ENCODE measurements around the gene OBSCN. TPM values are rescaled to one million over a fixed set of nuclear protein-coding genes. Genes with fewer than 3 reads are reported as not detected.
A peak's percentile ranks its signal among the peaks of the same experiment; 100 is the strongest.

Gene OBSCN
- total RNA-seq, 2 experiments from 2014 or later, result 29.5 to 45.2 TPM

DNA sequence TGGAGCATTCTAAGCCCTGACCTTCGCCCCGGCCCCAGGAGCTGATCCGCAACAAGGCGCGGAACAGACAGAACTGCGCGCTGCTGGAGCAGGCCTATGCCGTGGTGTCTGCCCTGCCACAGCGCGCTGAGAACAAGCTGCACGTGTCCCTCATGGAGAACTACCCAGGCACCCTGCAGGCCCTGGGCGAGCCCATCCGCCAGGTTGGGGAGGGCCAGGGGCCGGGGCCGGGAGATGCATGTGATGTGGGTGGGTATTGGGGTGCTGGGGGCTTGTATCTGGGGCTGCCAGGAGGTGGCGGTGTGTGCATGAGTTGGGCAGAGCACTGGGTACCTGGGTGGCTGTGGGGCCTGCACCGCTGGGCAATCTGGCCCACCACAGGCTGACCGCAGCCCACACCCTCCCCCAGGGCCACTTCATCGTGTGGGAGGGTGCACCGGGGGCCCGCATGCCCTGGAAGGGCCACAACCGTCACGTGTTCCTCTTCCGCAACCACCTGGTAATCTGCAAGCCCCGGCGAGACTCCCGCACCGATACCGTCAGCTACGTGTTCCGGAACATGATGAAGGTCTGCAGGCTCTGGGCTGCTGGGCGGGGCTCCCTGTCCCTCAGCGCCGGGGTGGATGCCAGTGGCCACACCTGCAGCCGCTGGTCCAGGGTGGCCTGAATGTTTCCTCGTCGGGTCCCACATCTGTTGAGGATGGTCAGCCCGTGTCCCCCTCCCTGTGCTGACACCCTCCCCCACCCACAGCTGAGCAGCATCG lies 133.0 kb downstream of the OBSCN start:
- intact Hi-C loops (cut with micrococcal nuclease; ENCODE audit: unreplicated experiment), result loop anchor here (5.0 to 10.0 kb wide), 2 partner anchors 114 to 176 kb away; a partner anchor contains a TSS
- Histone ChIP-seq H3K79me2 (ENCODE audit: insufficient read depth, low read depth, low read length) (no peaks in the 10 kb centered on the region), H3K9me3 (ENCODE audit: low read length) (no peaks in the 10 kb centered on the region), H2AFZ (ENCODE audit: low read length) (no peak overlapping the region), H3K4me2 (ENCODE audit: low read length) (no peak overlapping the region), H4K20me1 (ENCODE audit: insufficient read depth, low read length) (no peaks in the 10 kb centered on the region), H3K4me3 (ENCODE audit: low read depth, low read length, poor library complexity, severe bottlenecking) (no peak overlapping the region), H3K27ac (ENCODE audit: low read depth, low read length, poor library complexity, severe bottlenecking) (no peak overlapping the region), H3K36me3 (ENCODE audit: insufficient read depth, low read length) (no peaks in the 10 kb centered on the region), H3K4me1 (ENCODE audit: insufficient read depth, low read length, poor library complexity, severe bottlenecking) (no peaks in the 10 kb centered on the region), H3K9me2 (ENCODE audit: insufficient read depth, low read length) (no peaks in the 10 kb centered on the region)
- ChIA-PET POLR2A (no interaction called here), CTCF (ENCODE audit: unreplicated experiment) (no interaction called here)
- peak; percentile 23 for DNase-seq (ENCODE audit: low spot score)
- no peak for TF ChIP-seq EZH2phosphoT487 (IDR thresholded peaks at IDR 0.05; ENCODE audit: borderline replicate concordance, low read depth, low read length)
- TF ChIP-seq, protein P1, sequence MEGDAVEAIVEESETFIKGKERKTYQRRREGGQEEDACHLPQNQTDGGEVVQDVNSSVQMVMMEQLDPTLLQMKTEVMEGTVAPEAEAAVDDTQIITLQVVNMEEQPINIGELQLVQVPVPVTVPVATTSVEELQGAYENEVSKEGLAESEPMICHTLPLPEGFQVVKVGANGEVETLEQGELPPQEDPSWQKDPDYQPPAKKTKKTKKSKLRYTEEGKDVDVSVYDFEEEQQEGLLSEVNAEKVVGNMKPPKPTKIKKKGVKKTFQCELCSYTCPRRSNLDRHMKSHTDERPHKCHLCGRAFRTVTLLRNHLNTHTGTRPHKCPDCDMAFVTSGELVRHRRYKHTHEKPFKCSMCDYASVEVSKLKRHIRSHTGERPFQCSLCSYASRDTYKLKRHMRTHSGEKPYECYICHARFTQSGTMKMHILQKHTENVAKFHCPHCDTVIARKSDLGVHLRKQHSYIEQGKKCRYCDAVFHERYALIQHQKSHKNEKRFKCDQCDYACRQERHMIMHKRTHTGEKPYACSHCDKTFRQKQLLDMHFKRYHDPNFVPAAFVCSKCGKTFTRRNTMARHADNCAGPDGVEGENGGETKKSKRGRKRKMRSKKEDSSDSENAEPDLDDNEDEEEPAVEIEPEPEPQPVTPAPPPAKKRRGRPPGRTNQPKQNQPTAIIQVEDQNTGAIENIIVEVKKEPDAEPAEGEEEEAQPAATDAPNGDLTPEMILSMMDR (conservative IDR thresholded peaks at IDR 0.05; ENCODE audit: low read length), result peak; percentile 64
- BruUV-seq (replicated peaks), result no TSS peak

DNA sequence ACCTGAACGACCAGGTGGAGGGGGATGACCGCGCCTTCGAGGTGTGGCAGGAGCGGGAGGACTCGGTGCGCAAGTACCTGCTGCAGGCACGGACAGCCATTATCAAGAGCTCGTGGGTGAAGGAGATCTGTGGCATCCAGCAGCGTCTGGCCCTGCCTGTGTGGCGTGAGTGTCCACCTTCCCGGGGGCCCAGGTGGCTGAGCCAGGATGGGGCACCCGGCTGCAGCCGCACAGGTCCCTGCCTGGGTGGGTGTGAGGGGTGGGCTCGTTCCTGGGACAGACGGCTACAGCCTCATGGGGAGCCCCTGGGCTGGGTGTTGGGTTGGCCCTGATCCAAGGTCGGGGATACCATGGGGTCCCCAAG lies 133.6 kb downstream of the OBSCN start:
- no peak overlapping the region for H2AFZ ChIP-seq (ENCODE audit: low read length)
- H3K79me2 ChIP-seq (ENCODE audit: insufficient read depth, low read depth, low read length), result no peaks in the 10 kb centered on the region
- no peaks in the 10 kb centered on the region for H4K20me1 ChIP-seq (ENCODE audit: insufficient read depth, low read length)
- H3K9me2 ChIP-seq (ENCODE audit: insufficient read depth, low read length), result no peaks in the 10 kb centered on the region
- ChIA-PET POLR2A (no interaction called here), CTCF (ENCODE audit: unreplicated experiment) (no interaction called here)
- no peaks in the 10 kb centered on the region for H3K9me3 ChIP-seq (ENCODE audit: low read length)
- intact Hi-C loops (cut with micrococcal nuclease; ENCODE audit: unreplicated experiment), result loop anchor here (5.0 to 10.0 kb wide), 2 partner anchors 113 to 176 kb away; a partner anchor contains a TSS
- no peaks in the 10 kb centered on the region for H3K4me1 ChIP-seq (ENCODE audit: insufficient read depth, low read length, poor library complexity, severe bottlenecking)
- H3K36me3 ChIP-seq (ENCODE audit: insufficient read depth, low read length), result no peaks in the 10 kb centered on the region
- no peak for DNase-seq (ENCODE audit: low spot score)
- no peak overlapping the region for H3K27ac ChIP-seq (ENCODE audit: low read depth, low read length, poor library complexity, severe bottlenecking)
- H3K4me2 ChIP-seq (ENCODE audit: low read length), result no peak overlapping the region
- no peak overlapping the region for H3K4me3 ChIP-seq (ENCODE audit: low read depth, low read length, poor library complexity, severe bottlenecking)
- no peak for TF ChIP-seq EZH2phosphoT487 (IDR thresholded peaks at IDR 0.05; ENCODE audit: borderline replicate concordance, low read depth, low read length)
- TF ChIP-seq, protein P1 (conservative IDR thresholded peaks at IDR 0.05; ENCODE audit: low read length), result no peak
- BruUV-seq (replicated peaks), result no TSS peak

Measured in OCI-LY7 (cell line).